ENCODE results near the gene RELA.
"Not testable (repeated sequence)": the region's sequence is repeated elsewhere in the genome, so short reads cannot be mapped to it uniquely, and the experiment has no call there.

The RELA gene
- total RNA-seq, result 128 to 353 reads per million in 2 donors

GRCh38 chr11:65662799-65663638 is at the start of gene RELA:
Gene RELA (minus strand): TSS chr11:65662916. CDS start chr11:65662832, 84 bp downstream.
- DNase-seq, result peak; percentile 84

- DNase-seq, result peak; percentile 96
These were observed 49.3 kb upstream of the RELA start, which contains the start of gene KAT5 for GRCh38 chr11:65711785-65712632. Gene KAT5 (plus strand): TSS chr11:65712252. CDS start chr11:65712268, 16 bp downstream.

GRCh38 chr11:65710421-65710820 is 47.7 kb upstream of the RELA start:
- DNase-seq, result no peak

- no peak for DNase-seq
These were observed 46.9 kb upstream of the RELA start for GRCh38 chr11:65709661-65710060.

- DNase-seq, result no peak
These were observed 45.7 kb upstream of the RELA start for GRCh38 chr11:65708451-65708850.

- DNase-seq, result not testable (repeated sequence)
These were observed 44.3 kb upstream of the RELA start for GRCh38 chr11:65707002-65707401.

GRCh38 chr11:65706303-65706763 is 43.6 kb upstream of the RELA start:
- DNase-seq, result peak; percentile 55

- no peak for DNase-seq
These were observed 41.1 kb upstream of the RELA start for GRCh38 chr11:65703846-65704245.

GRCh38 chr11:65701686-65702085 is 39.0 kb upstream of the RELA start:
- no peak for DNase-seq

- DNase-seq, result no peak
These were observed 37.7 kb upstream of the RELA start for GRCh38 chr11:65700399-65700798.

GRCh38 chr11:65699306-65699705 is 36.6 kb upstream of the RELA start:
- no peak for DNase-seq

- no peak for DNase-seq
These were observed 35.5 kb upstream of the RELA start for GRCh38 chr11:65698205-65698604.

GRCh38 chr11:65696802-65697552 is 34.3 kb upstream of the RELA start:
- DNase-seq, result no peak

GRCh38 chr11:65695459-65696241 is 32.9 kb upstream of the RELA start:
- no peak for DNase-seq

- DNase-seq, result no peak
These were observed 29.7 kb upstream of the RELA start for GRCh38 chr11:65692367-65692766.

GRCh38 chr11:65691847-65692246 is 29.1 kb upstream of the RELA start:
- not testable (repeated sequence) for DNase-seq

- DNase-seq, result no peak
These were observed 23.3 kb upstream of the RELA start for GRCh38 chr11:65685981-65686380.

- not testable (repeated sequence) for DNase-seq
These were observed 20.8 kb upstream of the RELA start for GRCh38 chr11:65683480-65683879.

- no peak for DNase-seq
These were observed 17.6 kb upstream of the RELA start for GRCh38 chr11:65680192-65680743.

GRCh38 chr11:65672982-65673381 is 10.3 kb upstream of the RELA start:
- no peak for DNase-seq

GRCh38 chr11:65672180-65672860 is 9.6 kb upstream of the RELA start:
- no peak for DNase-seq
